Sigmoid colon (tissue), 7 donors: ENCODE measurements around the gene TTLL11. TPM values are rescaled to one million over a fixed set of nuclear protein-coding genes. Genes with fewer than 3 reads are reported as not detected.

Source experiments
- DNase-seq: peaks from one replicate; pipeline ENCODE4 v3.0.0-alpha.2; 2019
- H3K27ac ChIP-seq, 4 donors: fragments of 200-600 bp; sonication (generic); one replicate each; pipeline ENCODE4 v1.5.1; 2016 to 2019; ENCODE audit warnings: mild to moderate bottlenecking in 1 of 4
- H3K27me3 ChIP-seq, 3 donors: fragments of 200-600 bp; sonication (generic); one replicate each; pipeline ENCODE4 v1.5.1; 2019; ENCODE audit warnings: mild to moderate bottlenecking in 1 of 3
- H3K36me3 ChIP-seq, 4 donors: fragments of 200-600 bp; sonication (generic); one replicate each; pipeline ENCODE4 v1.5.1; 2016 to 2019
- H3K4me1 ChIP-seq, 4 donors: fragments of 200-600 bp; sonication (generic); one replicate each; pipeline ENCODE4 v1.5.1; 2017 to 2019
- H3K4me3 ChIP-seq, 4 donors: fragments of 200-600 bp; sonication (generic); one replicate each; pipeline ENCODE4 v1.5.1; 2017 to 2019; ENCODE audit warnings: mild to moderate bottlenecking in 2 of 4, moderate library complexity in 1 of 4
- H3K9me3 ChIP-seq, 4 donors: fragments of 200-600 bp in 3 of 4; sonication (generic) in 3 of 4; one replicate each; pipeline versions ENCODE4 v1.5.1 to v1.6.1; 2013 to 2019
- EP300 ChIP-seq, 4 donors: sonication (generic); formaldehyde crosslinking; IDR thresholded peaks; one replicate each; pipeline ENCODE4 v1.6.1; 2017; ENCODE audit warnings: antibody characterized with exemption in 4 of 4
- POLR2A ChIP-seq, 2 donors: fragments of 450-650 bp; IDR thresholded peaks; one replicate each; pipeline ENCODE4 v1.6.1; 2016; ENCODE audit warnings: antibody characterized with exemption in 2 of 2, mild to moderate bottlenecking in 2 of 2, moderate library complexity in 2 of 2
- POLR2AphosphoS5 ChIP-seq, 4 donors: sonication (generic); formaldehyde crosslinking; IDR thresholded peaks; one replicate each; pipeline ENCODE4 v1.6.1; 2017; ENCODE audit warnings: antibody characterized with exemption in 4 of 4
- WGBS, 2 donors: extraction: QIAGEN DNeasy Blood & Tissue Kit; methylation state at CpG; one replicate each; pipeline ENCODE4 v1.1.7; 2013; 5-methylcytosine and 5-hydroxymethylcytosine counted together
- intact Hi-C: fragments of 100-400 bp; cut with DNase I; formaldehyde crosslinking; loops from one replicate; pipeline ENCODE4 v1.15.1; 2023
- polyA plus RNA-seq, 3 donors: library from polyadenylated mRNA; stranded (reverse); fragments of 200-250 nt; gene quantifications; one replicate each; pipeline ENCODE4 v1.2.3, GENCODE V29; 2013
- total RNA-seq, 4 donors: library from RNA; depleted of rRNA; stranded (reverse); fragments of >200 nt; gene quantifications; one replicate each; pipeline ENCODE4 v1.1.0, GENCODE V29; 2016
- TF ChIP-seq, protein P1 (sequence below), 4 experiments: fragments of 450-650 bp in 3 of 4; fragments of 200-600 bp in 1 of 4; IDR thresholded peaks; one replicate each; pipeline ENCODE4 v1.5.1; 2016 to 2019; ENCODE audit warnings: antibody characterized with exemption in 4 of 4, mild to moderate bottlenecking in 3 of 4, moderate library complexity in 2 of 4
- donor health status: healthy with polysubstance abuse.
- donor health status: Bipolar disorder and iron deficiency.
- donor health status: healthy.

Gene TTLL11
- total and polyA plus RNA-seq, 7 donors, result 4.2 to 40.7 (median 27.6) TPM

DNA sequence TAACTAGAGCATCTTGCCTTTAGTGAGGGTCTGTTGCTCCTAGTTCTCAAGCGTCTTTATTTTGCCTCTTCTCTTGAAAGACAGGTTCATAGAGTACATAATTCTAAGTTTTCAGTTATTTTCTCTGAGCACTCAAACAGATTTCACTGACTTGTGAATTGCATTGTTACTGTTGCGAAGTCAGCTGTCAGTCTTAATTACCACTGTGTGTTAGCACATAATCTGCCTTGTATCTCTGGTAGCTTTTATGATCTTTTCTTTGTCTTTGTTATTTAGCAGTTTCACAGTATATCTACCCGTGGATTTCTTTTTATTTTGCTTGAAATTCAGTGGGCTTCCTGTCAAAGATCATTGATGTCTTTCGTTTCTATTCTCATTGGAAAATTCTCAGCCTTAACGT, 192.9 kb downstream of the TTLL11 start:
- 84% methylated on average over 5 of the region's 5 CpGs for WGBS, 2 donors
- Histone ChIP-seq H3K27me3 (no peaks in the 10 kb centered on the region), H3K4me3 (no peak overlapping the region), H3K27ac (no peak overlapping the region), H3K9me3 (peaks cover 0 to 3% (median 0%) of the 10 kb centered on the region in 4 donors), H3K36me3 (no peaks in the 10 kb centered on the region), H3K4me1 (peaks cover 0 to 4% (median 2%) of the 10 kb centered on the region in 4 donors)
- TF ChIP-seq, protein P1, sequence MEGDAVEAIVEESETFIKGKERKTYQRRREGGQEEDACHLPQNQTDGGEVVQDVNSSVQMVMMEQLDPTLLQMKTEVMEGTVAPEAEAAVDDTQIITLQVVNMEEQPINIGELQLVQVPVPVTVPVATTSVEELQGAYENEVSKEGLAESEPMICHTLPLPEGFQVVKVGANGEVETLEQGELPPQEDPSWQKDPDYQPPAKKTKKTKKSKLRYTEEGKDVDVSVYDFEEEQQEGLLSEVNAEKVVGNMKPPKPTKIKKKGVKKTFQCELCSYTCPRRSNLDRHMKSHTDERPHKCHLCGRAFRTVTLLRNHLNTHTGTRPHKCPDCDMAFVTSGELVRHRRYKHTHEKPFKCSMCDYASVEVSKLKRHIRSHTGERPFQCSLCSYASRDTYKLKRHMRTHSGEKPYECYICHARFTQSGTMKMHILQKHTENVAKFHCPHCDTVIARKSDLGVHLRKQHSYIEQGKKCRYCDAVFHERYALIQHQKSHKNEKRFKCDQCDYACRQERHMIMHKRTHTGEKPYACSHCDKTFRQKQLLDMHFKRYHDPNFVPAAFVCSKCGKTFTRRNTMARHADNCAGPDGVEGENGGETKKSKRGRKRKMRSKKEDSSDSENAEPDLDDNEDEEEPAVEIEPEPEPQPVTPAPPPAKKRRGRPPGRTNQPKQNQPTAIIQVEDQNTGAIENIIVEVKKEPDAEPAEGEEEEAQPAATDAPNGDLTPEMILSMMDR (IDR thresholded peaks at IDR 0.05), result no peak
- no peak for TF ChIP-seq POLR2A (IDR thresholded peaks at IDR 0.05)
- no peak for TF ChIP-seq POLR2AphosphoS5 (IDR thresholded peaks at IDR 0.05)
- TF ChIP-seq EP300 (IDR thresholded peaks at IDR 0.05), result no peak
- intact Hi-C loops, result no loop called here
- no peak for DNase-seq

DNA sequence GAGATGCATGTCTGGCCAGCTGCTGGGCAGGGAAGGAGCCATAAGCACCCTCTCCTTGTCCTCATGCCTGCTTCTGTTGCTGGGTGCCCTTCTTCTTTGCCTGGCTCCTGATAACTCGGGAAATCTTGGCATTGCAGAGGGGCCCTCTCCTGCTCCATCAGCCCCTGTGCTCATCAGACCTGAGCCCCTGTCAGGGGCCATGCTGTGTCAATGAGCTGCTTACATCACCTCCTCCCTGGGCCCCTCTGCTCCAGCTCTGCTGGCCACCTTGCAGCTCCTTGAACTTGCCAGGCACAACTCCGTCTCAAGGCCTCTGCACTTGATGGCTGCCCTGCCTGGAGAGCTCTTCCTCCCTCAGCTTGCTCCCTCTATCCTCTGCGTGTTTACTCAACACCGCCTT, 194.3 kb downstream of the TTLL11 start:
- H3K9me3 ChIP-seq, result peaks cover 0 to 3% (median 0%) of the 10 kb centered on the region in 4 donors
- 90 to 92% methylated on average over 4 of the region's 4 CpGs for WGBS, 2 donors
- H3K4me1 ChIP-seq, result peaks cover 0 to 4% (median 2%) of the 10 kb centered on the region in 4 donors
- H3K36me3 ChIP-seq, result no peaks in the 10 kb centered on the region
- intact Hi-C loops, result loop anchor here (10.0 kb wide), 1 partner anchor 204 kb away; no protein-coding TSS in a partner anchor
- H3K4me3 ChIP-seq, result no peak overlapping the region
- no peaks in the 10 kb centered on the region for H3K27me3 ChIP-seq
- DNase-seq, result no peak
- TF ChIP-seq POLR2AphosphoS5 (IDR thresholded peaks at IDR 0.05), result no peak
- no peak for TF ChIP-seq EP300 (IDR thresholded peaks at IDR 0.05)
- TF ChIP-seq, protein P1 (IDR thresholded peaks at IDR 0.05), result no peak
- TF ChIP-seq POLR2A (IDR thresholded peaks at IDR 0.05), result no peak
- no peak overlapping the region for H3K27ac ChIP-seq

DNA sequence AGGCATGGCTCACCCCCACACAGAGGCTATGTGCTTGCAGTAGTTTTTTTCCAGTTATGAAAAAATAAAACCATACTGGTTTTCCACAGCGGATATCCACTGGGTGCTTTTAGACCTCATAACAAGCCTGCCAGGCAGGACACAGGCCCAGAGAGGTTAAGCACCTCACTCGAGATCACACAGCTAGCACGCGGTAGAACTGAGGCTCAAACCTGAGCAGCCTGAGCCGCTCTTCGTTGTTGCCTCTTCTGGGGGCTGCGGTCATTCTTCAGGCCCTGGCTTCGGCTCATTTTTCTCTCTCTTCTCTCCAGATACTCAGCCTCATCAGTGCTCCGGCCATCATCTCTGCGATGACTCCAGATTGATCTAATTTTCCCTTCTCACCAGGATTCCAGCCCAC, 196.0 kb downstream of the TTLL11 start:
- Histone ChIP-seq H3K36me3 (no peaks in the 10 kb centered on the region), H3K9me3 (peaks cover 0 to 3% (median 0%) of the 10 kb centered on the region in 4 donors), H3K27ac (no peak overlapping the region), H3K4me3 (no peak overlapping the region), H3K4me1 (peaks cover 0 to 4% (median 2%) of the 10 kb centered on the region in 4 donors), H3K27me3 (no peaks in the 10 kb centered on the region)
- no peak for DNase-seq
- intact Hi-C loops, result loop anchor here (10.0 kb wide), 1 partner anchor 202 kb away; no protein-coding TSS in a partner anchor
- no peak for TF ChIP-seq POLR2A (IDR thresholded peaks at IDR 0.05)
- TF ChIP-seq EP300 (IDR thresholded peaks at IDR 0.05), result no peak
- 95 to 98% methylated on average over 10 of the region's 10 CpGs for WGBS, 2 donors

DNA sequence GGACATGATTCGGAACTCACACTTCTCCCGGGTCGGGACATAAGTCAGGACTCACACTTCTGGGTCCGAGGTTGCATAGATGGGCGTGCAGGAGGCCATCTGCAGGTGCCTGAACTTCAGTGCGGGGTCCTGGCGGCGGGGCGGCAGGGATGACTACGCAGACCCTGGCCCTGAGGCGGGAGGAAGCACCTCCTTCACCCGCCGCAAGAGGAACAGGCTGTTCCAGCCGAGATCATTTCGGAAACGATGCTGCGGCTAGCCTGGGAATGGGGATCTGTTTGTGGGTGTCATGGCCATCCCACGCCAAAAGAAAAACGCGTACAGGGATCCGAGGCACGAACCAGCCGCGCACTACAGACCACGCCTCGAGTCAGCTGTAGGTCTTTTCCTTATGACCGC, 196.6 kb downstream of the TTLL11 start:
- intact Hi-C loops, result loop anchor here (10.0 kb wide), 1 partner anchor 202 kb away; no protein-coding TSS in a partner anchor
- DNase-seq, result no peak
- WGBS, 2 donors, result 79 to 82% methylated on average over 27 of the region's 27 CpGs
- no peaks in the 10 kb centered on the region for H3K36me3 ChIP-seq
- peaks cover 0 to 4% (median 2%) of the 10 kb centered on the region in 4 donors for H3K4me1 ChIP-seq
- no peak overlapping the region for H3K27ac ChIP-seq
- peaks cover 0 to 3% (median 0%) of the 10 kb centered on the region in 4 donors for H3K9me3 ChIP-seq
- TF ChIP-seq POLR2A (IDR thresholded peaks at IDR 0.05) (no peak), EP300 (IDR thresholded peaks at IDR 0.05) (no peak), POLR2AphosphoS5 (IDR thresholded peaks at IDR 0.05) (no peak)
- TF ChIP-seq, protein P1 (IDR thresholded peaks at IDR 0.05), result no peak
- no peak overlapping the region for H3K4me3 ChIP-seq
- no peaks in the 10 kb centered on the region for H3K27me3 ChIP-seq

DNA sequence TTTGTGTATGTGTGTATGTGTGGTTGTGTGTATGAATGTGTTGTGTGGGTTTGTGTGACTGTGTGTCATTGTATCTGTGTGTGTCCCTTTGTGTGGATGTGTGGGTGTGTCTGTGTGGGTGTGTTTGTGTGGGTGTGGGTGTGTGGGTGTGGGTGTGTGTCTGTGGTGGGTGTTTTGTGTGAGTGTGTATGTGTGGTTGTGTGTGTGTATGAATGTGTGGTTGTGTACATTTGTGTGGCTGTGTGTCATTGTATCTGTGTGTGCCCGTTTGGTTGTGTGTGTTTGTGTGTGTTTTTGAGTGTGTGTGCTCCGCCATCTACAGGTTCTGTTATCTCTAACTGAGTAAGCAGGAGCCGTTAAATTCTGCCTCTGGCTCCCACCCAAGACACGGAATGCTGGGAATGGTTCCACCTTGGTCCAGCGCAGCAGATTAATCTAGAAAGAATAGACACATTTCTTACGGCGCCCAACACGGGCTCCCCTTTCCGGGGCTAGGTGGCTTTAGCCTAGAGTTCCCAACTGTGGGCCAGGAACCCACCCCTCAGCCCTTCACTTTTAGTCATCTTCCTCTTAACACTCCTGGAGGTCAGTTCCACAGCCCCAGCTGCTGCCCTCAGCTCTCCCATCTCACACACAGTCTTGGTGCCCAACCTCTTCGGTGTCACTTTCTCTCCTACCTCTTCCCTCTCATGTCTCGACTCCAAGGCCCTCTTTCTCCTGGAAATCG, 197.1 kb downstream of the TTLL11 start:
- peaks cover 0 to 3% (median 0%) of the 10 kb centered on the region in 4 donors for H3K9me3 ChIP-seq
- WGBS, 2 donors, result 29 to 65% methylated on average over 12 of the region's 12 CpGs
- intact Hi-C loops, result loop anchor here (10.0 kb wide), 1 partner anchor 201 kb away; no protein-coding TSS in a partner anchor
- TF ChIP-seq, protein P1 (IDR thresholded peaks at IDR 0.05), result peak in 1 of 4 experiments; percentile 22
- TF ChIP-seq POLR2AphosphoS5 (IDR thresholded peaks at IDR 0.05), result no peak
- H3K27ac ChIP-seq, result peak overlapping the region in 1 of 4 donors; percentile 25
- no peak overlapping the region for H3K4me3 ChIP-seq
- H3K27me3 ChIP-seq, result no peaks in the 10 kb centered on the region
- peaks cover 0 to 4% (median 2%) of the 10 kb centered on the region in 4 donors for H3K4me1 ChIP-seq
- no peaks in the 10 kb centered on the region for H3K36me3 ChIP-seq
- DNase-seq, result peak; percentile 76
